Breast epithelium (tissue), 4 donors: Measurements from ENCODE around the gene RNF41. TPM values are rescaled to one million over a fixed set of nuclear protein-coding genes. Genes with fewer than 3 reads are reported as not detected.
"Not testable (repeated sequence)": the region's sequence is repeated elsewhere in the genome, so short reads cannot be mapped to it uniquely, and the experiment has no call there.

Source experiments
- DNase-seq, 2 donors: peaks; one replicate each; pipeline ENCODE4 v3.0.0-alpha.2; 2019; ENCODE audit warnings: low spot score in 2 of 2
- H3K27ac ChIP-seq, 2 donors: fragments of 200-600 bp; sonication (generic) in 1 of 2; one replicate each; pipeline ENCODE4 v1.5.1; 2016 to 2019; ENCODE audit warnings: mild to moderate bottlenecking in 1 of 2
- H3K27me3 ChIP-seq, 2 donors: fragments of 200-600 bp; sonication (generic) in 1 of 2; one replicate each; pipeline versions ENCODE4 v1.5.1 to v1.6.0; 2017 to 2019; ENCODE audit warnings: control low read depth in 1 of 2, mild to moderate bottlenecking in 1 of 2
- H3K36me3 ChIP-seq: fragments of 200-600 bp; one replicate; pipeline ENCODE4 v1.5.1; 2019
- H3K4me1 ChIP-seq, 2 donors: fragments of 200-600 bp; sonication (generic); one replicate each; pipeline ENCODE4 v1.5.1; 2016 to 2019; ENCODE audit warnings: control low read depth in 1 of 2
- H3K4me3 ChIP-seq, 3 donors: fragments of 200-600 bp; sonication (generic); 1 replicate in 2 of 3; 2 replicates in 1 of 3; pipeline ENCODE4 v1.5.1; 2016 to 2019; ENCODE audit warnings: mild to moderate bottlenecking in 3 of 3, moderate library complexity in 2 of 3
- H3K9me3 ChIP-seq, 2 donors: fragments of 200-600 bp; sonication (generic) in 1 of 2; one replicate each; pipeline ENCODE4 v1.5.1; 2016 to 2019; ENCODE audit warnings: control low read depth in 1 of 2
- POLR2A ChIP-seq: fragments of 450-650 bp; IDR thresholded peaks from one replicate; pipeline ENCODE4 v1.6.1; 2016; ENCODE audit warnings: antibody characterized with exemption, mild to moderate bottlenecking, moderate library complexity
- POLR2AphosphoS5 ChIP-seq, 3 donors: sonication (generic); formaldehyde crosslinking; IDR thresholded peaks; one replicate each; pipeline ENCODE4 v1.6.1; 2017; ENCODE audit warnings: antibody characterized with exemption in 3 of 3
- intact Hi-C: fragments of 100-400 bp; cut with DNase I; formaldehyde crosslinking; loops from one replicate; pipeline ENCODE4 v1.15.1; 2023; ENCODE audit warnings: low total_unique reads
- total RNA-seq, 3 donors: library from RNA; depleted of rRNA; stranded (reverse); fragments of >200 nt; gene quantifications; one replicate each; pipeline ENCODE4 v1.1.0, GENCODE V29; 2016
- TF ChIP-seq, protein P1 (sequence below), 3 donors: fragments of 450-650 bp; IDR thresholded peaks; one replicate each; pipeline ENCODE4 v1.5.1; 2016 to 2017; ENCODE audit warnings: antibody characterized with exemption in 3 of 3, mild to moderate bottlenecking in 3 of 3, moderate library complexity in 3 of 3

The RNF41 gene
- 10 to 100 TPM; 64.4 to 86.6 (median 81.3) TPM for total RNA-seq

DNA sequence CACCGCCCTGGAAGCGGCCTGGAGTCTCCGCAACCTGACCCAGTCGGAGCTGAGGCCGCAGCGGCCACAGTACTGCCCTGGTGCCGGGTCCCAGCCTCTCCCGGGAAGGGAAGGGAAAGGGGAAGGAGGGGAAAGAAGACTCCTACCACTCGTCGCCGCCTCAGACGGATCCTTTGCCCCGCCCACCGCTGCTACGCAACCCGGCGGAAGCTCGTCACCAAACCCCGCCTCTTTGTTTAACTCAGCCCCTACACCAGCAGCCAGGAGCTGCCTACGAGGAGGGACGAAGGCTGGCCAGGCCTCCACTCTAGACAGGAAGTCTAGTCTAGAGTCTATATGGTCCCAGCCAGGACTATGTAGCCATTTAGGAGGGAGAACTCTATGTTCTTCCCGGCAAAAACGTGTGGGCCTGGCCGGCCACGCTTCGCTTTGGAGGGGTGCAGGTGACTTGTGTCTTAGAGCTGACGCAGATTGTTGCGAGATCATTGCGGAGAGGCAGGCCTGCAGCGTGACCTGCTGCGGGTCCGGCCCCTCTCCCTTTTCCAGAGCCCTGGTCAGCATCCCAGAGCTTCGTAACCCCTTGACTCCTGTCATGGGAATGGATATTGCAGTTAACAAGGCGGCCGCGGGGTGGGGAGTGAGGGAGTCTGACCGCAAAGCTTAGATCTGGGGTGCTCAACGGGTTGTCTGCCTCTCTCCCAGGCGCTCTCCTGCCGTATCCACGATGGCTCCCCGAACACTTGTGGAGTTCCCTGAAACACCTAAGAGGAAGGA lies at the start of gene RNF41:
Gene RNF41, minus strand, starts transcription at position 166 of the 774 bp plus-strand sequence. CDS start 7,875 bp downstream, outside the sequence.
- TF ChIP-seq POLR2A (peak; percentile 98), POLR2AphosphoS5 (IDR thresholded peaks at IDR 0.05) (peak; percentile 96 to 100 (median 97))
- TF ChIP-seq, protein P1, sequence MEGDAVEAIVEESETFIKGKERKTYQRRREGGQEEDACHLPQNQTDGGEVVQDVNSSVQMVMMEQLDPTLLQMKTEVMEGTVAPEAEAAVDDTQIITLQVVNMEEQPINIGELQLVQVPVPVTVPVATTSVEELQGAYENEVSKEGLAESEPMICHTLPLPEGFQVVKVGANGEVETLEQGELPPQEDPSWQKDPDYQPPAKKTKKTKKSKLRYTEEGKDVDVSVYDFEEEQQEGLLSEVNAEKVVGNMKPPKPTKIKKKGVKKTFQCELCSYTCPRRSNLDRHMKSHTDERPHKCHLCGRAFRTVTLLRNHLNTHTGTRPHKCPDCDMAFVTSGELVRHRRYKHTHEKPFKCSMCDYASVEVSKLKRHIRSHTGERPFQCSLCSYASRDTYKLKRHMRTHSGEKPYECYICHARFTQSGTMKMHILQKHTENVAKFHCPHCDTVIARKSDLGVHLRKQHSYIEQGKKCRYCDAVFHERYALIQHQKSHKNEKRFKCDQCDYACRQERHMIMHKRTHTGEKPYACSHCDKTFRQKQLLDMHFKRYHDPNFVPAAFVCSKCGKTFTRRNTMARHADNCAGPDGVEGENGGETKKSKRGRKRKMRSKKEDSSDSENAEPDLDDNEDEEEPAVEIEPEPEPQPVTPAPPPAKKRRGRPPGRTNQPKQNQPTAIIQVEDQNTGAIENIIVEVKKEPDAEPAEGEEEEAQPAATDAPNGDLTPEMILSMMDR (IDR thresholded peaks at IDR 0.05): peak in 1 of 3 donors; percentile 36

GRCh38 chr12:56271031-56271430 lies 49.3 kb upstream of the RNF41 start:
- Histone ChIP-seq H3K4me3 (no peak overlapping the region), H3K9me3 (no peaks in the 10 kb centered on the region), H3K36me3 (no peaks in the 10 kb centered on the region), H3K4me1 (peaks cover 0 to 3% of the 10 kb centered on the region in 2 donors), H3K27me3 (no peaks in the 10 kb centered on the region), H3K27ac (no peak overlapping the region)
- intact Hi-C loops: loop anchor here (5.0 kb wide), 1 partner anchor 911 kb away; no protein-coding TSS in a partner anchor
- TF ChIP-seq, protein P1 (IDR thresholded peaks at IDR 0.05): no peak
- TF ChIP-seq POLR2AphosphoS5 (IDR thresholded peaks at IDR 0.05) (no peak), POLR2A (no peak)
- DNase-seq: no peak

More for the DNA sequence above, at the start of gene RNF41:
- no peaks in the 10 kb centered on the region for H3K9me3 ChIP-seq
- H3K36me3 ChIP-seq: no peaks in the 10 kb centered on the region
- H3K27me3 ChIP-seq: no peaks in the 10 kb centered on the region
- intact Hi-C loops: no loop called here
- peaks cover 0 to 6% of the 10 kb centered on the region in 2 donors for H3K4me1 ChIP-seq
- H3K4me3 ChIP-seq: peak within 1 kb of the TSS; percentile 70 to 87 (median 83)
- H3K27ac ChIP-seq: peak within 1 kb of the TSS; percentile 92 to 95
- peak; percentile 98 for DNase-seq

GRCh38 chr12:56267443-56268071 lies 45.8 kb upstream of the RNF41 start:
- Histone ChIP-seq H3K9me3 (no peaks in the 10 kb centered on the region), H3K4me3 (peak overlapping the region; percentile 59 to 81 (median 75)), H3K27ac (peak overlapping the region; percentile 96), H3K36me3 (no peaks in the 10 kb centered on the region), H3K4me1 (peaks cover 0 to 3% of the 10 kb centered on the region in 2 donors), H3K27me3 (no peaks in the 10 kb centered on the region)
- TF ChIP-seq POLR2A (no peak), POLR2AphosphoS5 (IDR thresholded peaks at IDR 0.05) (no peak)
- TF ChIP-seq, protein P1 (IDR thresholded peaks at IDR 0.05): no peak
- intact Hi-C loops: no loop called here
- DNase-seq: no peak

GRCh38 chr12:56266693-56267442 lies 45.1 kb upstream of the RNF41 start, which contains the start of gene COQ10A:
TSS of gene COQ10A (plus strand) at chr12:56266942. CDS start at chr12:56267119, 177 bp downstream.
- DNase-seq: peak; percentile 86
- H3K4me1 ChIP-seq: peaks cover 0 to 3% of the 10 kb centered on the region in 2 donors
- intact Hi-C loops: no loop called here
- H3K36me3 ChIP-seq: no peaks in the 10 kb centered on the region
- H3K4me3 ChIP-seq: peak within 1 kb of the TSS; percentile 59 to 81 (median 75)
- H3K9me3 ChIP-seq: no peaks in the 10 kb centered on the region
- peak; percentile 69 to 81 (median 77) for TF ChIP-seq POLR2AphosphoS5 (IDR thresholded peaks at IDR 0.05)
- TF ChIP-seq POLR2A: no peak
- TF ChIP-seq, protein P1 (IDR thresholded peaks at IDR 0.05): peak; percentile 61 to 88 (median 73)
- H3K27me3 ChIP-seq: no peaks in the 10 kb centered on the region
- H3K27ac ChIP-seq: peak within 1 kb of the TSS; percentile 96

- H3K4me1 ChIP-seq, H3K9me3 ChIP-seq, DNase-seq, H3K27me3 ChIP-seq, intact Hi-C loops, H3K36me3 ChIP-seq: not testable (repeated sequence)
- Histone ChIP-seq H3K27ac (peak overlapping the region; percentile 96), H3K4me3 (peak overlapping the region; percentile 59 to 81 (median 75))
Measured at GRCh38 chr12:56266068-56266692, 44.5 kb upstream of the RNF41 start.

DNA sequence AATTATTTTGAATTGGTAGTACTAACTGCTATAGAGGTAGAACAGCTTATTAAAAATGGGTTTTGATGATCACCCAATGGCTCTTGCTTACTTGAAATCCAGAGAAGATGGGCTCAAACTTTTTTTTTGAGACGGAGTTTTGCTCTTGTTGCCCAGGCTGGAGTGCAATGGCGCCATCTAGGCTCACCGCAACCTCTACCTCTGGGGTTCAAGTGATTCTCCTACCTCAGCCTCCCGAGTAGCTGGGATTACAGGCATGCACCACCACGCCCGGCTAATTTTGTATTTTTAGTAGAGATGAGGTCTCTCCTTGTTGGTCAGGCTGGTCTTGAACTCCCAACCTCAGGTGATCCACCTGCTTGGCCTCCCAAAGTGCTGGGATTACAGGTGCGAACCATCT lies 41.2 kb upstream of the RNF41 start:
- H3K36me3 ChIP-seq, DNase-seq, H3K27ac ChIP-seq, H3K27me3 ChIP-seq, intact Hi-C loops, H3K9me3 ChIP-seq, H3K4me1 ChIP-seq, H3K4me3 ChIP-seq: not testable (repeated sequence)
